GM12875 (cell line): ENCODE measurements around the gene GTF3C1.

Source experiments
- H3K4me3 ChIP-seq: one replicate; pipeline ENCODE4 v1.5.1; 2011; ENCODE audit warnings: low read depth, low read length, control low read depth
- CTCF ChIP-seq: IDR thresholded peaks from 2 replicates; pipeline ENCODE4 v1.5.1; 2011; ENCODE audit warnings: low read depth, mild to moderate bottlenecking, control low read depth, inconsistent platforms, low read length, moderate library complexity, borderline replicate concordance; ENCODE audit not compliant: insufficient read depth

GTF3C1 gene

DNA sequence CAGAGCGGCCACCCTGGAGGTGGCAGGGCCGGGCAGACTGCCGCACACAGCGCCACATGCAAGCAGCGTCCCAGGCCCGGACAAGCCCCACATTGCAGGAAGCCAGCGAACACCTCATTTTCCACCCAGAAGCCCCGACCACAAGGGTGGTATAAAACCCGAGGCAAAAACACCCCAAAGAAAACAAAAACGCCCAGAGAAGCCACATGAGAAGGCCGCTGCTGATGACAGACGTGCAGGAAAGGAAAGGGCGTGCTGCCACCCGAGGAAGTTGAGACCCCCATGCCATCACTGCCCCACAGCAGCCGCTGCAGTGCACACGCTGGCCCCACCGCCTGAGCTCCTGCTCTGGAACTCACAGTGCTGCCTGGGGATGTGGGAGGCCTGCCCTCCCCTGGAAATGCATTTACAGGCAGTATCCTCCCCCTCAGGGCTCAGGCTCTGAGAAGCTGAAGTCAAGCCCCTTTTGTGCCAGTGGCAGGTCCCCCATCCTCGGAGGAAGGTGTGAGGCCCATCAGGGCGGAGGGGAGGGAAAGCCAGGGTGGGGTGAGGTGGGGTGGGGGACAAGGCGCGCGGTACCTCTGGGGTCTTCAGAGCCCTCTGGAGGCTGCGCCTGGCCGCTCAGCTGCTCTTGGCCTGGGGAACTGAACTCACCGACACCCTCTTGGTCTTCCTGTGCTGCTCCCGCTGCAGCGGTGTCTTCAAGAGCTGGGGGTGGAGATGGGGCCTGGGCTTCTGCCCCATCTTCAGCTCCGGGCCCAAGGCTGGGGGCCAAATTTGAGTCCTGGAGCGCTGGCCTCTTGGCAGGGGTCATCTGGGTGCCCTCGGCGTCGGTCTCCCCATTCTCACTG lies 85.7 kb downstream of the GTF3C1 start:
- no peak for TF ChIP-seq CTCF
- no peak overlapping the region for H3K4me3 ChIP-seq

- no peak for TF ChIP-seq CTCF
- no peak overlapping the region for H3K4me3 ChIP-seq
Measured at GRCh38 chr16:27462846-27463682, 86.6 kb downstream of the GTF3C1 start.

- H3K4me3 ChIP-seq, result no peak overlapping the region
- TF ChIP-seq CTCF, result no peak
Measured at GRCh38 chr16:27462200-27462845, 87.4 kb downstream of the GTF3C1 start.

DNA sequence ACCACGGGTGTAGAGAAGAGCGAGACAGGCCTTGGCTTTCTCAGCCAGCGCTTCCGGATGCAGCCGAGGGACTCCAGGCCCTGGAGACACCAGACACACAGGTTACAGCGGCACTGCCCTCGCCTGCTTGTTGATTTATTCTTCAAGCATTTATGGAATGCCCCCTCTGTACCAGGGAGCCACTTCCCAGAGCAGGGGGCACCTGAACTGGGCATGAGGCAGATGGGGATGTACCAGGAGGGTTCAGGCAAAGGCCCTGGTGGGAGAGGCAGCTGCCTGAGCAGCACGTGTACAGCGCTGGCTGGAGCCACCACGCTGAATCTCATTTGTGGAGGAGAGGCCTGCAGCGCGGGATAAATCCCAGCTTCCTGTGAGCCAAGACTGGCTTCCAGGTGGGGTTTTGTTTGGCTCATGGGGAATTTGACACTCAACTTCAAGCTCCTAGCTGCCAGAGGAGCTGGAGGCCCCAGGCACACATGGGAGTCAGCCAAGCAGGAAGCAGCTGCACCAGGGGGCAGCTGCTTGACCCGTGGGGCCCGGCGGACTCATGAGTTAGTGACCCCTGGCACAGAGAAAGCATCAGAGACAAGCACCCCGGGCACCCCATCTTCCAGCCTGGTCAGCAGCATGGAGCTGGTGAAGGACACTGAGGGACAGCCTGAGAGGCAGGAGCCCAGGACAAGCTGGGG lies 88.1 kb downstream of the GTF3C1 start:
- no peak for TF ChIP-seq CTCF
- H3K4me3 ChIP-seq, result no peak overlapping the region

- TF ChIP-seq CTCF, result no peak
Measured at GRCh38 chr16:27460663-27461482, 88.8 kb downstream of the GTF3C1 start.

DNA sequence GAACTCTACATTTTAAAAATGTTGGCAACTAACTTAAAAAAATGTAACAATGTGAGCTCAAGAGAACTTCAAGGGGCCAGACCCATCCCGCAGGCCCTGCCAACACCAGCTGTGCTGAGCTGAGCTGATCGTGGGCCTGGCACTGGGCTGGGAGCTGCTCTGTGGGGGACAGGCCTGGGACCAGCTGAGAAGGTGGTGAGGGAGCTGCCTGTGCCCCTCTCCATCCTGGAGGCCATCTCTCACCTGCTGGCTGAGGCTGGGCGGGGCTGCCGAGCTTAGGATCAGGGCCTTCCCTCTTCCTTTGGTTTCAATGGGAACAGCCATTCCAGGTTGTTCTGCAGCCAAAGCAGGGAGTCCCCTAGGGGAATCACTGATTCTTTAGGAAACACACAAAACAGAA lies 89.5 kb downstream of the GTF3C1 start:
- TF ChIP-seq CTCF, result no peak
- no peak overlapping the region for H3K4me3 ChIP-seq

More at GRCh38 chr16:27460663-27461482, 88.8 kb downstream of the GTF3C1 start:
- H3K4me3 ChIP-seq, result no peak overlapping the region
